ENCODE results near the gene LMAN1L.

DNA sequence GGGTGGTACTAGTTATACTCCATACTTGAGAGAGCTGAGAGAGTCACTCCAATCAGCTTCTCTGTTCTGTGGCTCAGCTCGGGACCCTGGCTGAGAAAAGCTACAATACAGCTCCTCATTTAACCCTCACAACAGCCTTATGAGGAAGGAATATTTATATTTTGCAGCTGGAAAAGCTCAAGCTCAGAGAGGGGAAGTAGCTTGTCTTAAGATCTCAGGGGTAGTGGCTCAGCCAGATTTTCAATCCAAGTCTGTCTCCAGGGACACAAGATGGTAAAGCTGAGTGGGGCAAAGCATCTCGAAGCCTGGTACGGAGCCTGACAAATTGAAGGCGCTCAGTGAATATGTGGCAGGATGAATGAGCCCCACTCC lies 45.7 kb downstream of the LMAN1L start:
- TF ChIP-seq, protein P1, sequence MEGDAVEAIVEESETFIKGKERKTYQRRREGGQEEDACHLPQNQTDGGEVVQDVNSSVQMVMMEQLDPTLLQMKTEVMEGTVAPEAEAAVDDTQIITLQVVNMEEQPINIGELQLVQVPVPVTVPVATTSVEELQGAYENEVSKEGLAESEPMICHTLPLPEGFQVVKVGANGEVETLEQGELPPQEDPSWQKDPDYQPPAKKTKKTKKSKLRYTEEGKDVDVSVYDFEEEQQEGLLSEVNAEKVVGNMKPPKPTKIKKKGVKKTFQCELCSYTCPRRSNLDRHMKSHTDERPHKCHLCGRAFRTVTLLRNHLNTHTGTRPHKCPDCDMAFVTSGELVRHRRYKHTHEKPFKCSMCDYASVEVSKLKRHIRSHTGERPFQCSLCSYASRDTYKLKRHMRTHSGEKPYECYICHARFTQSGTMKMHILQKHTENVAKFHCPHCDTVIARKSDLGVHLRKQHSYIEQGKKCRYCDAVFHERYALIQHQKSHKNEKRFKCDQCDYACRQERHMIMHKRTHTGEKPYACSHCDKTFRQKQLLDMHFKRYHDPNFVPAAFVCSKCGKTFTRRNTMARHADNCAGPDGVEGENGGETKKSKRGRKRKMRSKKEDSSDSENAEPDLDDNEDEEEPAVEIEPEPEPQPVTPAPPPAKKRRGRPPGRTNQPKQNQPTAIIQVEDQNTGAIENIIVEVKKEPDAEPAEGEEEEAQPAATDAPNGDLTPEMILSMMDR (conservative IDR thresholded peaks at IDR 0.05; ENCODE audit: low read length): no peak
- TF ChIP-seq EZH2phosphoT487 (IDR thresholded peaks at IDR 0.05; ENCODE audit: borderline replicate concordance, low read depth, low read length): no peak
